GM18507 (cell line): ENCODE data around the gene CCNJL.
"Not testable (repeated sequence)": the region's sequence is repeated elsewhere in the genome, so short reads cannot be mapped to it uniquely, and the experiment has no call there.

Source experiments
- DNase-seq: peaks from one replicate; pipeline ENCODE4 v3.0.0; 2011; ENCODE audit warnings: low read depth; ENCODE audit not compliant: insufficient read length; ENCODE audit errors: extremely low spot score
- FAIRE-seq: peaks from 2 replicates; lab custom pipeline; 2011; peaks lifted over from hg19 to GRCh38; lab: Jason Lieb, UNC

CCNJL gene

GRCh38 chr5:160339406-160340130, 27.2 kb upstream of the CCNJL start:
- FAIRE-seq (no peak), DNase-seq (no peak)

- DNase-seq, FAIRE-seq: not testable (repeated sequence)
Measured at GRCh38 chr5:160334716-160335115, 22.4 kb upstream of the CCNJL start.

- no peak for FAIRE-seq
- no peak for DNase-seq
Measured at GRCh38 chr5:160333721-160334120, 21.4 kb upstream of the CCNJL start.

- FAIRE-seq (no peak), DNase-seq (no peak)
Measured at GRCh38 chr5:160330212-160330611, 17.8 kb upstream of the CCNJL start.

GRCh38 chr5:160327818-160328217, 15.5 kb upstream of the CCNJL start:
- FAIRE-seq (no peak), DNase-seq (no peak)

- DNase-seq (no peak), FAIRE-seq (no peak)
Measured at GRCh38 chr5:160326981-160327380, 14.6 kb upstream of the CCNJL start.

- no peak for FAIRE-seq
- no peak for DNase-seq
Measured at GRCh38 chr5:160325716-160326115, 13.4 kb upstream of the CCNJL start.

GRCh38 chr5:160324886-160325285, 12.5 kb upstream of the CCNJL start:
- FAIRE-seq, result no peak
- no peak for DNase-seq

GRCh38 chr5:160318409-160318808, 6.0 kb upstream of the CCNJL start:
- DNase-seq, result no peak
- FAIRE-seq, result no peak

GRCh38 chr5:160317434-160317833, 5.1 kb upstream of the CCNJL start:
- no peak for DNase-seq
- no peak for FAIRE-seq

- no peak for DNase-seq
Measured at GRCh38 chr5:160315968-160316367, 3.6 kb upstream of the CCNJL start.

GRCh38 chr5:160312960-160313727, 780 bp upstream of the CCNJL start:
- no peak for FAIRE-seq
- DNase-seq, result no peak

More at GRCh38 chr5:160315968-160316367, 3.6 kb upstream of the CCNJL start:
- FAIRE-seq, result no peak

GRCh38 chr5:160311491-160312133, 752 bp downstream of the CCNJL start:
- DNase-seq (no peak), FAIRE-seq (no peak)

GRCh38 chr5:160310552-160311295, 1.6 kb downstream of the CCNJL start:
- FAIRE-seq, result no peak

GRCh38 chr5:160310140-160310539, 2.2 kb downstream of the CCNJL start:
- DNase-seq, result no peak
- FAIRE-seq, result no peak

More at GRCh38 chr5:160310552-160311295, 1.6 kb downstream of the CCNJL start:
- no peak for DNase-seq

GRCh38 chr5:160306696-160307095, 5.7 kb downstream of the CCNJL start:
- FAIRE-seq (no peak), DNase-seq (no peak)

GRCh38 chr5:160305319-160305718, 7.0 kb downstream of the CCNJL start:
- FAIRE-seq (no peak), DNase-seq (no peak)

- no peak for DNase-seq
- no peak for FAIRE-seq
Measured at GRCh38 chr5:160303690-160304089, 8.7 kb downstream of the CCNJL start.

- DNase-seq, result no peak
- no peak for FAIRE-seq
Measured at GRCh38 chr5:160298189-160298588, 14.2 kb downstream of the CCNJL start.

- DNase-seq (no peak), FAIRE-seq (no peak)
Measured at GRCh38 chr5:160297776-160298175, 14.6 kb downstream of the CCNJL start.
